ENCODE measurements around the gene ZNF576. TPM values are rescaled to one million over a fixed set of nuclear protein-coding genes. Genes with fewer than 3 reads are reported as not detected.

The ZNF576 gene
- total and polyA plus RNA-seq, 2 of the 4 experiments (the other 2 are of a cell fraction), result 13.8 to 19.5 TPM

DNA sequence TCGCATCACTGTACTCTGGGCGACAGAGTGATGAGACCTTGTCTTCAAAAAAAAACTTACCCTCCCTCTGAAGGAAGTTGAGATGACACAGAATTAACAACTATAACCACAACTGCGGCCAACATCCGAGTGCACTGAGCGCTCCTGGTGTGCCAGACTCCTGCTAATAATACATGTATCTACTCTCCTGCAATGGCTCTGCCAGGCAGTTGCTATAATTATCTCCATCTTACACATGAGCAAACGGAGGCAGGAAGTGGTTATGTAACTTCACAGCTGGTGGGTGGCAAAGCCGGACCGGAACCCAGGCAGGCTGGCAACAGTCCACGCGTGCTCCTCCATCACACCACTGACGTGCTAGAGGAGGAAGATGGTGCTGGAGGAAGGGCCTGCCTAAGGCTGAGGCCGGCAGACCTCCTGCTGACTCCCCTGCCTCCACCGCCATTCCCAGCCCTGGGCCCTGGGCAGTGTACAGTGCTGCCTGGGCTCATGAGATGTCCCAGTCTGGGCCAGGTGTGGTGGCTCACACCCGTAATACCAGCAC is 33.6 kb upstream of the ZNF576 start:
- Histone ChIP-seq H3K36me3 (ENCODE audit: control insufficient read depth, insufficient read depth, low read length) (peaks cover 9% of the 10 kb centered on the region), H2AK5ac (ENCODE audit: low read depth, low read length) (peak overlapping the region; percentile 92; the same call in 1 of the 2 replicates), H3K9me3 (ENCODE audit: control insufficient read depth, insufficient read depth, low read length) (no peaks in the 10 kb centered on the region), H4K8ac (ENCODE audit: low read depth in 2 of 2, low read length in 2 of 2) (peak overlapping the region in 1 of 2 experiments; percentile 41; a peak in 1 of 4 replicates), H3K4me1 (ENCODE audit: control insufficient read depth, insufficient read depth, low read length) (peaks cover 5% of the 10 kb centered on the region), H3K79me1 (ENCODE audit: low read depth in 1 of 2, low read length in 2 of 2) (peaks cover 16 to 51% of the 10 kb centered on the region in 2 experiments; a peak in 3 of 4 replicates), H4K5ac (ENCODE audit: low read depth, low read length) (peak overlapping the region; percentile 13; the same call in 1 of the 2 replicates), H2BK20ac (ENCODE audit: low read depth, low read length) (peak overlapping the region; percentile 47; the same call in 1 of the 2 replicates), H3K9ac (ENCODE audit: low read depth, low read length) (no peak overlapping the region), H2AK9ac (replicated peaks; ENCODE audit: low read depth, low read length, poor library complexity) (no peak overlapping the region), H3K4me3 (ENCODE audit: insufficient read depth, low read depth, low read length) (no peak overlapping the region), H4K20me1 (ENCODE audit: insufficient read depth, low read length) (peaks cover 6% of the 10 kb centered on the region; the same call in 1 of the 2 replicates), H2AFZ (replicated peaks; ENCODE audit: low read length, poor library complexity) (peak overlapping the region; percentile 13), H3K9me1 (ENCODE audit: insufficient read depth, low read length) (peaks cover 29% of the 10 kb centered on the region), H3K27ac (ENCODE audit: insufficient read depth, low read length) (peak overlapping the region; percentile 26; the same call in 1 of the 2 replicates), H2BK5ac (ENCODE audit: low read depth, low read length, poor library complexity, severe bottlenecking) (peak overlapping the region; percentile 90), H3K23ac (ENCODE audit: low read depth, low read length) (peak overlapping the region; percentile 48; the same call in 1 of the 2 replicates), H3K4me2 (ENCODE audit: low read depth, low read length) (no peak overlapping the region), H2BK120ac (ENCODE audit: low read depth, low read length) (peak overlapping the region; percentile 84), H3K14ac (replicated peaks; ENCODE audit: low read depth, low read length) (peak overlapping the region; percentile 86; the same call in 1 of the 2 replicates), H3K18ac (ENCODE audit: low read depth, low read length) (no peak overlapping the region), H2BK15ac (ENCODE audit: low read depth, low read length) (no peak overlapping the region), H3K27me3 (ENCODE audit: control insufficient read depth, insufficient read depth, low read length) (no peaks in the 10 kb centered on the region), H3K4ac (ENCODE audit: low read depth, low read length) (peak overlapping the region; percentile 85), H4K91ac (ENCODE audit: insufficient read depth, low read depth, low read length) (peak overlapping the region; percentile 14; the same call in 1 of the 2 replicates), H3K56ac (ENCODE audit: extremely low read depth, insufficient read depth, low read length) (no peak overlapping the region)
- WGBS, 2 experiments (ENCODE audit: extremely low coverage in 2 of 2, insufficient read length in 1 of 2), result no CpG with 5 or more reads among the region's 14 CpGs
- POLR2A ChIA-PET (ENCODE audit: unreplicated experiment), result interaction anchor here (0.6 kb wide), 1 partner anchor 29 kb away, joined by 3 read pairs; no protein-coding TSS in a partner anchor
- intact Hi-C loops (cut with micrococcal nuclease), result no loop called here
- in situ Hi-C loops (cut with MboI; ENCODE audit: low sequenced_read_pairs), result no loop called here
- CTCF ChIA-PET, result no interaction called here
- DNase-seq, result peak; percentile 76
- dilution Hi-C loops (cut with HindIII; ENCODE audit: low sequenced_read_pairs, unreplicated experiment), result no loop called here
- peak; percentile 44 for ATAC-seq (ENCODE audit: low read depth)
- no TSS peak for BruUV-seq (replicated peaks)
- TF ChIP-seq NFE2L2 (IDR thresholded peaks at IDR 0.05; ENCODE audit: low read depth, low read length), result no peak
- no peak for TF ChIP-seq RAD21 (IDR thresholded peaks at IDR 0.05; ENCODE audit: low read length)
- no peak for TF ChIP-seq CEBPB (IDR thresholded peaks at IDR 0.05; ENCODE audit: low read depth, low read length)
- no peak for TF ChIP-seq POLR2A (IDR thresholded peaks at IDR 0.05; ENCODE audit: low read depth, low read length)
- no peak for TF ChIP-seq CTCF (conservative IDR thresholded peaks at IDR 0.05; ENCODE audit: low read depth, low read length)
- no peak for TF ChIP-seq ELK1 (IDR thresholded peaks at IDR 0.05; ENCODE audit: borderline replicate concordance, low read depth, low read length)
- TF ChIP-seq MAZ (IDR thresholded peaks at IDR 0.05; ENCODE audit: borderline replicate concordance, low read depth, low read length), result no peak
- TF ChIP-seq RFX5 (IDR thresholded peaks at IDR 0.05; ENCODE audit: low read depth, low read length), result no peak
- TF ChIP-seq MXI1 (IDR thresholded peaks at IDR 0.05; ENCODE audit: borderline replicate concordance, low read depth, low read length), result no peak
- TF ChIP-seq FOS (IDR thresholded peaks at IDR 0.05; ENCODE audit: low read depth, low read length), result no peak
- TF ChIP-seq BHLHE40 (IDR thresholded peaks at IDR 0.05; ENCODE audit: low read depth, low read length), result no peak
- TF ChIP-seq, protein P1, sequence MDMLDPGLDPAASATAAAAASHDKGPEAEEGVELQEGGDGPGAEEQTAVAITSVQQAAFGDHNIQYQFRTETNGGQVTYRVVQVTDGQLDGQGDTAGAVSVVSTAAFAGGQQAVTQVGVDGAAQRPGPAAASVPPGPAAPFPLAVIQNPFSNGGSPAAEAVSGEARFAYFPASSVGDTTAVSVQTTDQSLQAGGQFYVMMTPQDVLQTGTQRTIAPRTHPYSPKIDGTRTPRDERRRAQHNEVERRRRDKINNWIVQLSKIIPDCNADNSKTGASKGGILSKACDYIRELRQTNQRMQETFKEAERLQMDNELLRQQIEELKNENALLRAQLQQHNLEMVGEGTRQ (IDR thresholded peaks at IDR 0.05; ENCODE audit: low read depth, low read length), result no peak
- TF ChIP-seq CHD1 (IDR thresholded peaks at IDR 0.05; ENCODE audit: low read depth, low read length), result no peak
- TF ChIP-seq MAFK (IDR thresholded peaks at IDR 0.05; ENCODE audit: low read depth, low read length), result no peak
- TF ChIP-seq RCOR1 (IDR thresholded peaks at IDR 0.05; ENCODE audit: insufficient replicate concordance, low read length), result no peak

Measured in IMR-90 (cell line).